Right ventricle myocardium inferior (tissue), 1 donor: ENCODE data around the gene SHC4. TPM values are rescaled to one million over a fixed set of nuclear protein-coding genes. Genes with fewer than 3 reads are reported as not detected.
A peak's percentile ranks its signal among the peaks of the same experiment; 100 is the strongest.

Experiments used
- ATAC-seq: fragments of 200-7000 bp; cut with Tn5 transposase; one replicate; pipeline ENCODE4 v1.9.1; 2020; ENCODE audit warnings: mild to moderate bottlenecking, moderate library complexity
- DNase-seq: peaks from one replicate; pipeline ENCODE4 v3.0.0; 2021; ENCODE audit errors: missing footprints
- intact Hi-C: fragments of 100-400 bp; cut with DNase I; formaldehyde crosslinking; loops from one replicate; pipeline ENCODE4 v1.11.0; 2022
- total RNA-seq: library from RNA; stranded (reverse); fragmentation: NEBNext Ultra II Directional; extraction: Animal tissue kit (Norgen Biotek cat#: 25700); gene quantifications from one replicate; pipeline ENCODE4 v1.2.1, GENCODE V29; 2021
- donor health status: DM: no; HTN: yes; CAD: no; lungs with severe emphysema.

SHC4 gene
- total RNA-seq, 1 donor from 2014 or later: 1.5 TPM

DNA sequence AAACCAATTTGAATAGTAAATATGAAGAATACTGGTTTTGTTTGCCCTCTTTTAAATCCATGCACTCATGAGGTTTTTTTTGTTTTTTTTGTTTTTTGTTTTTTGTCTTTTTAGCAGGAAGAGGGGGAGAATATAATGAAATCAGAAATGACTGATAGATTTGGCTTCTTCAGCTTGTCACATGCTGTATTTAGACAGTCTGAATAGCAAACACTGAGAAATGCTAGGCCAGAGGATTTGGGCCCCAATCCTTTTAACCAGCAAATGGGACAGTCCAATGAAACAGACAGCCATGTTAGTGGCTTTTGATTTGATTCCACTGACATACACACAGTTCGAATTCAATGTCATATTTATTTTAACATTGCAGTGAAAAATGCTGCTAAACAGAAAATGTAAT is 138.6 kb downstream of the SHC4 start:
- DNase-seq (no peak), ATAC-seq (no peak)
- intact Hi-C loops: no loop called here

DNA sequence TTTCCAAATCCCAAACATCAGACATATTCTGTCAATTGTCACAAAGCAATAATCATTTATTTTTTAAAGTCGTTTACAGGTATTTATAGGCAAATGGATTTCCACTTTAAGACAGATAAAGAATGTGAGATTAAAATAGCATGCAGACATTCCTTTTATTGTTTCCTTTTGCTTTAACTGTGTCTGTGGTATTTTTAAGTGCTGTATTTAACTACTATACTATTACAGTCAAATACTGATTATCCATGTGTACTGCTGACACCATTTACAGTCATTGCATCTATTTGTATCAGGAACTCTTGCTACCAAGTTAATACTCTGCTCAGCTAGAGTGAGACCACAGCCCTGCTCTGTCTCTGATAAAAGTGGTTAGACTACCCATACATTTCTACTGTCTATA is 140.0 kb downstream of the SHC4 start:
- ATAC-seq (no peak), DNase-seq (no peak)
- intact Hi-C loops: no loop called here

DNA sequence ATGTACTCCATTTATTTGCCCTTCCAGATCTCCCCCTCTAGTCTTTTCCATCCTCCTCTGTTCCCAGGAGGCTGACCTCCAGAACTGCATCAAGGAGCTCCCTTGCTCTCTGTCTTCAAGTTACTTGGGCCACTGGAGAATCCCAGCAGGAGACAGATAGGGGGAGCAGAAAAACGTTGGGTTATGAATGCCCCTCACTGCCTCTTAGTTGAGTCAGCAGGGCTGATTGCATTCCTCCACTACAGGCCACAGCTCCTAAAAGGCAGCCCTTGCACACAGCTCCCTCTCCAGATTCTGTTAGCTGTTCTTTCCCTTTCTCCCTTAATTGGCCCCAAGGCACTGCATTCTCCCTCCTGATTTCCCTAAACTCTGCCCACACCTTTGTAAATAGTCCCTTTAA is 140.5 kb downstream of the SHC4 start:
- DNase-seq (no peak), ATAC-seq (no peak)
- intact Hi-C loops: no loop called here

DNA sequence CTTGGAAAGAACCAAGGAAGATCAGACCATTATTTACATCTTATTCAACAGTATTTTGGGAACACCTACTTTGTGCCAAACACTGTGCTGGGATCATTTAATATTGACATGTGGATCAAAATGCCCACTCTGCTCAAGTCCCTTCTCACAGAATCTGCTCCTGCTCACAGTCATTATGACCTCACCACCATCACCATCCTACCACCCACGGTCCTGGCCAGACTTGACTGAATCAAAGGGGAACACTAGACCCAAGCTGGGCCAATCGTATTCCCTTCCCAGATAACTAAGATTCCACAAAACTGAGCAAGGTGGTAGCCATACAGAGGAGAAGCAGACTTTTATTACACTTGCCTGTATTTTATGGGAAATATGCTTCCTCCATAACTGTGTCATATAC is 149.4 kb downstream of the SHC4 start:
- intact Hi-C loops: no loop called here
- ATAC-seq (no peak), DNase-seq (no peak)

DNA sequence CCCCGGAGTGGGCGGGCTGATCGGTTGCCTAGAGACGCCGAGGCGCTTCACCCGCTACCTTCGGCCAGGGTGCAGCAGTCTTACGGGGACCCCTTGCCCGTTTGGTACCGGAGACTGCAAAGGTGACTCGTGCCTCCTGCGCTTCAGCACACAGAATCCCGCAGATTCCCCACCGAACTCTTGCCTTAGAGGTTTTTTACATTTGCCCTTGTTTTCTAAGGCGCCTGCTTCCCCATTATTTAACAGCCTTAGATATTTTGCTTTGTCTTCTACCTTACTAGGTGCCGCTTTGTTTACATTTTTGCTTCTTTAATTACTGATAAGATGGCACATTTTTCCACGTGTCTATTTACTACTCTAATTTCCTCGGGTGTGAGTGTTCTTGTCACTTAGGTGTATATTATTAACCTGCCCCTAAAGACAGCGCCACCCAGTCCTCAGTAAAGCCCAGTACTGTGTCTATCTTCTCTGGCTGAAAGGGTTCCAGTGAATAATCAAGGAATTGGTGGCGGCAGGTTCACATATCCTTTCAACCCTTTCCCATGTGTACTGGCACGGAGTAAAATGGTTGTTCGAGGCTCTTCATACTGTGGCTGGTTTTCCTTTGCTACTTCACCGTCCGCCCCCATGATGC is 152.3 kb downstream of the SHC4 start:
- intact Hi-C loops: no loop called here
- DNase-seq (no peak), ATAC-seq (no peak)

DNA sequence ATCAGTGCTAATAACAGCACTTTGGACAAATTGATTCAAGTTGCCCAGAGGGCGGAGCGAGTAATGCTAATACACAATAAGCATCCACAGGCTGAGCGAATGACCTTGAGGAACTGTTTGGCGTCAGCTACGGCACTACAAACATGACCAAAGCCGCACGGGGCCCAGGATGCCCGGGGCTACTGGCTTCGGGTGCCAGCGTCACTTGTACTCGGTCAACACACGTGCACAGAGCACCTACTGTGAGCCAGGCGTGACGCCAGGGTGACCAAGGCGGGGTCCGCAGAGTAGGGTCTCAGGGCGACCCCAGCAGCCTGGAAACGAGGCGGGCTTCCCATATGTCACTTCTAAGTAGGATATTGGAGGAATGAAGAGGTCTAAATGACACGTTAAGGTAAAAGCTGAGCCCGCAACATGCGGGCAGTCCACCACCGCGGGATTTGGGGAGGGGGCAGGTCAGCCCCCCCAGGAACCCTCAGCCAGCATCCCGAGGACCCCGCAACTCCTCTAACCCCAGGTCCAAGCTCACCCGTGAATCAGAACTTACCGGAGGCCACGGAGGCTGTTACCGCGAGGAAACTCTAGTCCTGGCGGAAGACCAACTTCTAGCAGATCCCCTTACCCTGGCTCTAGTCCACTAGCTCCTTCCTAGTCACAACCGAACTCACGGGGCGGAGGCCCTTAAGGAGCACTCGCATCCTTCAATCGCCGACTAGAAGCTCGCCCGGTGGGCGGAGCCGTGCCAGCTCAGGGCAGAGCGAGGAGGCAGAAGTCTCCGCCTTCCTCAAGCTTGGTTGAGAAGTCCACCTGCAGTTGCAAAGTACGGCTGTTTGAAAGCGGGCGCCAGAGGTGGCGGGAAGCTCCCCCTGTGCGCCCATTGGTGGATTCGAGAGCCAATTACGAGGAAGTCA is 153.1 kb downstream of the SHC4 start, which contains the start of gene CEP152:
Gene CEP152, minus strand, starts transcription at position 656 of the 911 bp plus-strand sequence. CDS start 5,420 bp downstream, outside the sequence.
- DNase-seq: peak; percentile 97
- peak; percentile 97 for ATAC-seq
- intact Hi-C loops: no loop called here

DNA sequence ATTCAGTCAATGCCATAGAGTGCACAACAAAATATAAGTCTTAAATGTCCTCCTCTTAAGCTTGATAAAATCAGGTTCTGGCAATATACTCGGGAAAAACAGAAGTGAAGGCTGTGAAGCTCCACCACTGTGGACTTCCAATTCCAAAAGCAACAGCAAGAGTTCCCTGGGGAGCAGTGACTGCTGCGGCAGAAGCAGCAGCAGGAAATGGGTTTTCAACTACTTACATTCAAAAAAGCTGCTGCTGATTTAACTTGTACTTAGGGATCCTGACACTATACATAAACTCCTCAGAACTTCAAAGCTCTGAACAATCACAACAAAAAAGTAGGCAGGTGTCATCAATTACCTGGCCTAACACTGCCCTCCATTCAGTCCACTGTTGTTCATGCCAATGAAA is 157.6 kb downstream of the SHC4 start:
- ATAC-seq (no peak), DNase-seq (no peak)
- intact Hi-C loops: no loop called here

DNA sequence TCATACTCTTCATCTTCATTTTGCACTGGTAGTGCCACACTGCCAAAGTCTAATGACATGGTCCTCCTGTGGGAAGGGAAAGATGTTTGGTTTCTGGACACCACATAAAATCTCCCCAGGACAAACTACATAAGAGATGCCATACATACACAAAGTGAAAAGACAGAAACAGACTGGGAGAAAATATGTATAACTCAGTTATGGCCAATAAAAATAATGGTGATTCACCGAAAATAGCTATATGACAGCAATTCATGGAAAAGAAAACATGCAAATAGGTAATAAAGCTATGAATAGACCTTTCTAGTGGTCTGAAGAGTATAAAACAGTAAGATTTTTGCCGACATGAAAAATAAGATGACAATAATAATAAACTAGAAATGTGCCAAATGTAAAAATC is 158.1 kb downstream of the SHC4 start:
- DNase-seq: no peak
- ATAC-seq: no peak
- intact Hi-C loops: no loop called here

DNA sequence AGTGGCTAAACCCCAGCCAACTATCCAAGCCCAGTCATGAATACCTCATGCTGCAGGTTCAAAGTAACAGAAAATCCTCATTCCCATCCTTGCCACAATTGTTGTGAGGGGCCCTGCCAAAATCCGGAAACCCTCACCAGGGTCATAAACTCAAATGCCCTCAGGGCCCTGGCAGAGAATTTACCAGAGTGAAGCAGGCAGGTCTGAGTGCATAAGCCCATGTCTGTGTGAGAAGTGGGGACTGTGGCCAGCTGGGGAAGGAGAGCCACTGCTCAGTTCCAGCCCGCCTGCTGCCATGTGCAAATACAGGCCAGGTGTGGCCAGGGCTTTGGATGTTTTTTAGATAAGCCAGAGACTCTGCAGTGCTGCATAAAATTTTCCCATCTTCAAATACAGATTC is 159.8 kb downstream of the SHC4 start:
- DNase-seq (no peak), ATAC-seq (no peak)
- intact Hi-C loops: no loop called here

DNA sequence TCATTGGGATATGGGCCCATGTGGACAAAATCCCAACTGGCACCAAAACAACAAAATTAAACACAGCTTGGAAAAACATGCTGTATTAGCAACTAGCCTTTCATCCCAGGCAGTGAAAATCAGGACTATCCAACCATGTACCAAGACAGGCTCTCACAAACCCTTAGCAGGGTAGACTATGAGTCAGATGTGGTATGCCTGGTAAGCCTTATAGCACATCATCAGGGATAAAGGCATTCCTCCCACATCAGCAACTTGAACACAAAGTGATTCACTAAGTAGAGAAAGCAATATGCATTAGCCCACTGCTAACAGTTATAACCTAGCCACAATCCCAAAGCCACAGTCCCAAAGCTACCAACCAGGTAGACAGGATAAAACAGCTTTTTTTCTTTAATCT is 160.9 kb downstream of the SHC4 start:
- intact Hi-C loops: no loop called here
- DNase-seq: no peak
- ATAC-seq: no peak

DNA sequence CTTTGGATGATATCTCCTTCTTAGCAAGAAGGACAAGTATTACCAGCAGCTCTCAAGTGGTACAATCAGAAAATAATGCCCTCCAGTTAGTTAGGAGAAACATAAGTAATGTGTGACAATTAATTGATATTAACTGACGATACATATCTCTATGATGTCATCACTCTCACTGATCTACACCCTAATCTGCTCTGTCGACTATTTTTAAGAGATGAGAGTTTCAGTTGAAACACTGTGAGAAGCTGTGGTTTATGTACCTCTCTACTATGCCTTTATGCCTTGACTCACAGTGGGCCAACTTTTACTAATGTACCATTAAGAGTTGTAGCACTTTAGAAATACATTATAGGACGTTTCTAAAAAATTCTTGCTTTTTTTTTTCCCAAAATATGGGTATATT is 161.5 kb downstream of the SHC4 start:
- ATAC-seq: no peak
- intact Hi-C loops: no loop called here
- no peak for DNase-seq

DNA sequence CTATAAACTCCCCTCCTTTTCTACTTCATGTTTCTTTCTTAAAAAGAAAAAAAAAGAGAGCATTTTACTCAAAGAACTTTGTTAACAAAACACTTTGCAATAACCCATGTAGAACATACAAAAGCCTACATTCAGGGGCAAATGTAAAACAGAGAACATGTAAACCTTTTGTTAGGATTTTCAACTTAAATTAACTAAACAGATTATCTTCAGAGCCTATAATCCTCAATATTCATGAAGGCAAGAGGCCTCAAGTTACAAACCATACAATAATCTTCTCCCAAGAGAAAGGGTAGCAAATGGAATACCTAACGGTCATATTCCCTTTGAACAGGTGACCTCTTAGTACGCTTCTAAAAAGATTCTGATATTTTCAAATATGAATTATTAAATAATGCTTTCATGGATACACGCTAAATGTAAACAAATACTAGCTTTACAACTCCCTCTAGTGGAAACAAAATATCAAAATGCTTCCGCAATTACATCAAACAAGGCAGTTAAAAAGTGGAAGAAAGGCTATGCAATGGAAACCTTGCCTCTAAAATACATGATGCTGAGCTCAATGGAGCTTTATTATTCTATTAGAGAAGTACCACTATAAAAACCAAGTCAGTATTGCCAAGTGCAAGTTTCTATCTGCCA is 162.8 kb downstream of the SHC4 start:
- ATAC-seq: no peak
- DNase-seq: no peak
- intact Hi-C loops: loop anchor here (2.0 kb wide), 1 partner anchor 442 kb away; no protein-coding TSS in a partner anchor

DNA sequence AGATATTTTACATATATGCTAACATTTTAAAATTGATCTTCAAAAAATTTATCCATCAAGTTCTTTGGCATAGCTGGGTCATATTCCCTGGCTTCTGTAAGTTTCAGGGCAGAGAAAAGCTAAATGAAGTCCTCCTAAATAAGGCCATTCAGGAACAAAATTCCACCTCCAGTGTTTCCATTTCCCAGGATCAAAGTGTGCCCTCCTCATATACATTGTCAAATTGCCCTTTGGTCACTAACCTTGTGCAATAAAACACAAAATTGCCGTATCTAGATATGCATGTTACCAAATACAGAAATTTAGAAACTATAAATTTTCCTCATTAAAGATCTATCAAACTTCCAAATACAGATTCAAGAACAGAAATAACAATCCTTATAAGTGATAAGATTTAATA is 163.5 kb downstream of the SHC4 start:
- ATAC-seq (no peak), DNase-seq (no peak)
- intact Hi-C loops: loop anchor here (2.0 kb wide), 1 partner anchor 441 kb away; no protein-coding TSS in a partner anchor

DNA sequence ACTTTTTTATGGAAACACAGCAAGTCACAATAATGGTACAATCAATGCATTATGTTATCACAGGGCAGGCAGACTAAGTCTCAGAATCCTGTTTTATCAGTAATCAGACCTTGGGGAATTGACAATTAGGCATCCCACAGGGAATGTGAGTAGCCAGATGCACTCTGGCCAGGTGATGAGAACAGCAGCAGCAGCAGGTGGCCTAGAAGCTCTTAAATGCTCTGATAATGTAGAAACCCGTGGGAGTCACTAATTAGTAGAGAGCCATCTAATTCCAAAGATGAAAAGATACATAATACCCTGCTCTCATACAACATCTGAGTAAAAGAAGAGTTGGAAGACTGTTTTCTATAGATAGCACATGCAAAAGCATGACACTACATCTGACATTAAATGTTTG is 165.4 kb downstream of the SHC4 start:
- DNase-seq: no peak
- no peak for ATAC-seq
- intact Hi-C loops: loop anchor here (5.0 kb wide), 1 partner anchor 156 kb away; no protein-coding TSS in a partner anchor

DNA sequence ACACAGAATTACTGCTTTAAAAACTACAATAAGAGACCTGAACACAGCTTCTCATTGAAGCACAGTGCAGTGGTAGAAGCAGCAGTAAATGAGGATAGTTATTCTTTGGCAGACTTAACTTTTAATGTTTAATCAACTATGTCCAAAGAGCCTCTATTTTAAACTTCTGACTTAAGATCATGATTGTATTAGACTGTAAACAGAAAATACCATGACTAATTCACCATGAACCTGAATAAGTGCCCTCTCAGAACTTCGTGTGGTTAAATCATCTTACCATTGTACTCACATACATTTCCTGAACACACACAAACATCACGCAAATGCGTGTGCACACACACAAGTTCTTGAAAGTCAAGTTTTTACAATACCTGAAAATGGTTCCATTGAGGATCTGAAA is 166.8 kb downstream of the SHC4 start:
- ATAC-seq: no peak
- intact Hi-C loops: loop anchor here (5.0 kb wide), 1 partner anchor 155 kb away; no protein-coding TSS in a partner anchor
- no peak for DNase-seq

DNA sequence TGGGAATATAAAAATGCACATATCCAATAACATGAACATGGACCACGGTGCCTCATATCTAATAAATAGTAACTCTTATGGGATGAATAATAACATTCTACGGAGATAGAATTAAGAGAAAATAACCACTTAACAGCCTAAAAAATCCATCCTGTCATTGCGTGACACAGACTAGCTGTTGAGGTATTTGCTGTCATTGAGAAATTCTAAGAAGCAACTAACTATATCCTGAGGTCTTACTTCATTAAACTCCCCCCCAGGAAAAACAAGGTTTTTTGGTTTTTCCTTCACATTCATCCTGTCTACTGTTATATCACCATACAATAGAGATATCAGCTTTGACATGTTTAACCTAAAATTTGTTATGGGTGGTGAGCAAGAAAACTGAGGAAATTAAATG is 167.2 kb downstream of the SHC4 start:
- intact Hi-C loops: loop anchor here (5.0 kb wide), 1 partner anchor 154 kb away; no protein-coding TSS in a partner anchor
- ATAC-seq (no peak), DNase-seq (no peak)

DNA sequence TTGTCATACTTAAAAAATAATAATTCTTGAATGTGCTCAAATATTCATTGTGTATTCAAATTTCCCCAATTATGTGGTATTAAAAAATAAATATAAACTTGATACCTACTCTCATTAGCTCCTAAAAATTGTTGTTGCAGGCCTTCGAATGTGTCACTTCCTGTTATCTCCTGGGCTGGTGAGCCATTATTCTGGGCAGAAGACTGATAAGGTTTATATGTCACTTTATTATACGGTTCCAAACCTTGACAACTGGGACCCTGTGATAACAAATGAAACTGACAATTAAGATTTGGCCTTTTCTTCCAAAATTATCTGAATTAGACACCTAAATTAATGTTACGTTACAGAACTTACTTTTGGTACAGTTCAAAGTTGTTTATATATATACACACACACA is 167.8 kb downstream of the SHC4 start:
- no peak for DNase-seq
- no peak for ATAC-seq
- intact Hi-C loops: loop anchor here (5.0 kb wide), 1 partner anchor 154 kb away; no protein-coding TSS in a partner anchor

DNA sequence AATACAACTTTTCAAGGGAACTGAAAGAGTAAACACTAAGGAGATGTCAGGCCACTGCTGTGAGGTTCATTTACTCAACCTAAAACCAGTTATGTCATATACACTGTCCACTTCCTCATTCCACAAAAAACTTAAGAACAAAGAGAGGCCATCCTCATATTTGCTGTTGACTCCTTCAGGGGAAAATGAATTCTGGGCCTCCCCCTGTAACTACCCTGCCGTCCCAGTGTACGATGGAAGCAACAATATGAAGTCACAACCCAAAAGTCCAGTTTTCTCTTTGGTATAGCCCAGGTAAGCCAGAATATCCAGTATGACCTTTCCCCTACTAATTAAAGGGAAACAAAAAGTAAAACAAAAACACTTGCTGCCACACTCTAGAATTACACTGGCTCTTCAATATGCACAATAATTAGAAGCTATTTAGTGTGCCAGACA is 169.0 kb downstream of the SHC4 start:
- DNase-seq: no peak
- intact Hi-C loops: loop anchor here (5.0 kb wide), 1 partner anchor 152 kb away; no protein-coding TSS in a partner anchor
- ATAC-seq: peak; percentile 50

DNA sequence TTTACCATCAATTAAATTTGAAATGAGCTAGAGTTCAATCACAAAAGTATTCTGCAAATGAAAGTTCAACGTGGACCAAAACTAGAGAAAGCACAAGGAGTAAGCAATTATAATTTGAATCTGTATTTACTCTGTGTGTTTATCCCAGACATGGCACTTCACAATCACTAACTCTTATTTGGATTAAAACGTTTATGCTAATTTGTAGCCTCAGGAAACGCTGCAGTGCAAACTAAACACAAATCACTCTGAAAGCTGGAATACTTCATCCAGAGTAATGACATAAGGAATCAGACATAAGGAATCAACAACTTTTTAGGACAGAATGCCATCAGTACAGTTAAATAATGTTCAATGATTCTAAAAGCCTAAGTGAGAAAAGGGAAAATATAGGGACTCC is 171.3 kb downstream of the SHC4 start:
- ATAC-seq: no peak
- no peak for DNase-seq
- intact Hi-C loops: no loop called here
